RWPE2 (cell line): ENCODE measurements around the gene RHBDD2.
"Not testable (repeated sequence)": the region's sequence is repeated elsewhere in the genome, so short reads cannot be mapped to it uniquely, and the experiment has no call there.

Source experiments
- ATAC-seq: fragments of 200-7000 bp; cut with Tn5 transposase; 3 replicates; pipeline ENCODE4 v1.9.1; 2021; ENCODE audit warnings: low read depth
- DNase-seq: peaks from one replicate; pipeline ENCODE4 v3.0.0-alpha.2; 2020; ENCODE audit warnings: low spot score
- H3K27ac ChIP-seq: fragments of 450-650 bp; 2 replicates; pipeline ENCODE4 v1.5.1; 2017; ENCODE audit warnings: mild to moderate bottlenecking; ENCODE audit not compliant: poor library complexity, severe bottlenecking
- H3K27me3 ChIP-seq: fragments of 250-450 bp; sonication (Bioruptor Pico); 2 replicates; pipeline ENCODE4 v1.5.1; 2021; ENCODE audit warnings: mild to moderate bottlenecking, moderate library complexity; ENCODE audit not compliant: insufficient read depth, poor library complexity, severe bottlenecking
- H3K36me3 ChIP-seq: fragments of 250-450 bp; sonication (Bioruptor Pico); 2 replicates; pipeline ENCODE4 v1.5.1; 2020; ENCODE audit warnings: low read depth, mild to moderate bottlenecking, moderate library complexity
- H3K4me1 ChIP-seq: fragments of 250-450 bp; sonication (Bioruptor Pico); 2 replicates; pipeline ENCODE4 v1.5.1; 2021; ENCODE audit warnings: mild to moderate bottlenecking, moderate library complexity; ENCODE audit not compliant: insufficient read depth, poor library complexity, severe bottlenecking
- H3K4me3 ChIP-seq: fragments of 250-450 bp; sonication (Bioruptor Pico); 2 replicates; pipeline ENCODE4 v1.5.1; 2021; ENCODE audit warnings: mild to moderate bottlenecking, moderate library complexity; ENCODE audit not compliant: severe bottlenecking
- H3K9me3 ChIP-seq: fragments of 250-450 bp; sonication (Bioruptor Pico); 2 replicates; pipeline ENCODE4 v1.5.1; 2021; ENCODE audit warnings: mild to moderate bottlenecking, moderate library complexity; ENCODE audit not compliant: severe bottlenecking
- TF ChIP-seq, protein P1 (sequence below): fragments of 450-650 bp; IDR thresholded peaks from one replicate; pipeline ENCODE4 v1.5.1; 2017; ENCODE audit warnings: mild to moderate bottlenecking, moderate library complexity; ENCODE audit not compliant: poor library complexity, severe bottlenecking

The RHBDD2 gene

DNA sequence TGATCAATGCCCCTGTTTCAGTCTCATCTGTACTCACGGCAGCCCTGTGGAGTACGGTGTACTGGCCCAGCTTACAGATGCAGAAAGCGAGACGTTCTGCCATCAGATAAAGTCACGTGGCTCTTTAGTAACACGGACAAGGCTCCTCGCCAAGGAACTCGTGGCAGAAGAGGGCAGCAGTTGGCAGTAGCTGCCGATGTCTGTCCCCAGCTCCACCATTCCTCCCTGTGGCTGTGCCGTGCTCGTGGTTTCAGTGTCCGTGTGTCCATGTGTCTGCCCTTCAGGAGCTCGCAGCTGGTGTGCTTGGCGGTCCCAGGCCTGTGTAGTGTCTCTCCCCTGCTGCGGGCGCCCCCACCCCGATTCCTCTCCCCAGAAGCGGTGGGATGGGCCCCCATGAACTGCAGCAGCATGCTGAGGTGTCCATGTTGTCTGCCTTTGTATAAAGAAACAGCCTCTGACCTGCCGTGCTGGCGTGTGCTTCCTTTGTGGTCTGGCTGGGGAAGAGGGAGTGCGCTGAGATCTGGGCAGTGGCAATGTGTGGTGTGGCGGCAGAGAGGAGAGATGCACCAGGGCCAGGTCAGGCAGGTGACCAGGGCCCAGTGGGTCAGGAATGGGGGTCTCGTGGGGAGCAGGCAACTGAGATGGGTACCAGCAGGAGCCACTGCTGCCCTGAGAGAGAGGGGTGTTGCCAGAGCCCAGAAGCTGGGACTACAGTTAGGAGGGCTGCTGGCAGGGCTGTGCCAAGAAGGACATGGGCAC, 9.8 kb downstream of the RHBDD2 start:
- Histone ChIP-seq H3K36me3 (peaks cover 16% of the 10 kb centered on the region), H3K27me3 (no peaks in the 10 kb centered on the region), H3K27ac (no peak overlapping the region), H3K4me3 (no peak overlapping the region), H3K4me1 (peaks cover 11% of the 10 kb centered on the region), H3K9me3 (no peaks in the 10 kb centered on the region)
- TF ChIP-seq, protein P1, sequence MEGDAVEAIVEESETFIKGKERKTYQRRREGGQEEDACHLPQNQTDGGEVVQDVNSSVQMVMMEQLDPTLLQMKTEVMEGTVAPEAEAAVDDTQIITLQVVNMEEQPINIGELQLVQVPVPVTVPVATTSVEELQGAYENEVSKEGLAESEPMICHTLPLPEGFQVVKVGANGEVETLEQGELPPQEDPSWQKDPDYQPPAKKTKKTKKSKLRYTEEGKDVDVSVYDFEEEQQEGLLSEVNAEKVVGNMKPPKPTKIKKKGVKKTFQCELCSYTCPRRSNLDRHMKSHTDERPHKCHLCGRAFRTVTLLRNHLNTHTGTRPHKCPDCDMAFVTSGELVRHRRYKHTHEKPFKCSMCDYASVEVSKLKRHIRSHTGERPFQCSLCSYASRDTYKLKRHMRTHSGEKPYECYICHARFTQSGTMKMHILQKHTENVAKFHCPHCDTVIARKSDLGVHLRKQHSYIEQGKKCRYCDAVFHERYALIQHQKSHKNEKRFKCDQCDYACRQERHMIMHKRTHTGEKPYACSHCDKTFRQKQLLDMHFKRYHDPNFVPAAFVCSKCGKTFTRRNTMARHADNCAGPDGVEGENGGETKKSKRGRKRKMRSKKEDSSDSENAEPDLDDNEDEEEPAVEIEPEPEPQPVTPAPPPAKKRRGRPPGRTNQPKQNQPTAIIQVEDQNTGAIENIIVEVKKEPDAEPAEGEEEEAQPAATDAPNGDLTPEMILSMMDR, result no peak
- no peak for ATAC-seq
- DNase-seq, result no peak

DNA sequence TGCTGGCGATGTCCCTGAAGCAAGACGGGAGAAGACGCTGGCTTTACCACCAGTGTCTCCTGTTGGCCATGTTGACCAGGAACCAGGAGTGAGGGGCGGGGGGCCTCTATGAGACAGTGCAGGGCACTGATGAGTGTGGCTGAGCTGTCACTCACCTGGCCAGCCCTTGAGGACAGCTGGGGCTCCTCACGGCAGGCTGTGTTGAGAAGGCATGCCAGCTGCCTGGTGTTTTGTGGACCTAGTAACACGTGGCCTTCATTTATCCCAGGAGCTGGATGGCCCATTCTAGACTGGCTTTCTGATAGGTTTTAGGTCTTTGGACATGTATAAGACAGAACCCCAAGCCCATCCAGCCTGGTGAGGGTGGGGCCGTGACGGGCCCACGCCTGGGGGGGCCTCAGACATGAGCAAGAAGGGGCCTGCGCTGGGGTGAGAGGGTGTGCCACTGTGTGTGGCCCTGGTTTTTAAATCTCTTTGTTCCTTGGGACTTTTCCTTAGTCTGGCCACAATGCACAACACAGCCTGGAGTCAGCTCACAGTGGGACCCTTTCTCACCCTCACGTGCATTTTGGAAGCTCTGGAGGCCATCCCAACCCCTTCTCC, 10.5 kb downstream of the RHBDD2 start:
- TF ChIP-seq, protein P1, result no peak
- peaks cover 11% of the 10 kb centered on the region for H3K36me3 ChIP-seq

DNA sequence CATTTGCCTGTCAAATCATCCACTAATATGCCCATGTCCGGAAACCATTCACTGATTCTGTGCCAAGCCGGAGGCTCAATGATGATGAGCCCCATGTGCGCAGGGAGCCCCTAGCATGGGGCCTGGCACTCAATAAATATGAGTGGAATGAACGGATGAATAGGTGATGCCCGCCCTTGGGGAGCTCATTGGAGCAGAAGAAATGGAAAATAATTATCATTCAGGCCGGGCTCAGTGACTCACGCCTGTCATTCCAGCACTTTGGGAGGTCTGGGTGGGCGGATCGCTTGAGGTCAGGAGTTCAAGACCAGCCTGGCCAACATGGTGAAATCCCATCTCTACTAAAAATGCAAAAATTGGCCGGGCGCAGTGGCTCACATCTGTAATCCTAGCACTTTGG, 11.0 kb downstream of the RHBDD2 start:
- H3K36me3 ChIP-seq, result peaks cover 6% of the 10 kb centered on the region
- no peak overlapping the region for H3K27ac ChIP-seq
- H3K4me1 ChIP-seq, result peaks cover 11% of the 10 kb centered on the region
- TF ChIP-seq, protein P1, result no peak
- no peak overlapping the region for H3K4me3 ChIP-seq
- no peaks in the 10 kb centered on the region for H3K9me3 ChIP-seq
- no peaks in the 10 kb centered on the region for H3K27me3 ChIP-seq
- DNase-seq (no peak), ATAC-seq (no peak)

More for the DNA sequence above, 10.5 kb downstream of the RHBDD2 start:
- DNase-seq, result no peak
- no peak overlapping the region for H3K27ac ChIP-seq
- H3K27me3 ChIP-seq, result no peaks in the 10 kb centered on the region
- no peaks in the 10 kb centered on the region for H3K9me3 ChIP-seq
- H3K4me1 ChIP-seq, result peaks cover 11% of the 10 kb centered on the region
- no peak for ATAC-seq
- H3K4me3 ChIP-seq, result no peak overlapping the region

DNA sequence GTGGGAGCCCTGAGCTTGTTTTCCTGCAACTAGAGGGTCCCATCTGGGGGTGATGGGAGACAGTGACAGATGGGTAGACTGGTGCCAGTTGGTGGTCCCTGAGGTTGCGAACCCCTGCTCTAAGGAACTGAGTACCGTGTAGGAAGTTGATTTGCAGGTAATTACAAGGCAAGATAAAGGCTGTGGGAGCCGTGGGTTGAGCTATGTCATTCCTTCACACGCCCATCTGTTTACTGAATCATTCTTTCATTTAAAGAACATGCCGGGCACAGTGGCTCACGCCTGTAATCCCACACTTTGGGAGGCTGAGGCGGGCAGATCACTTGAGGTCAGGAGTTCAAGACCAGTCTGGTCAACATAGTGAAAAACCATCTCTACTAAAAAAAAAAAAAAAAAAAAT, 12.4 kb downstream of the RHBDD2 start:
- DNase-seq, H3K4me3 ChIP-seq, H3K27me3 ChIP-seq, ATAC-seq, H3K27ac ChIP-seq, H3K36me3 ChIP-seq, H3K9me3 ChIP-seq: not testable (repeated sequence)
- H3K4me1 ChIP-seq, result peaks cover 11% of the 10 kb centered on the region

DNA sequence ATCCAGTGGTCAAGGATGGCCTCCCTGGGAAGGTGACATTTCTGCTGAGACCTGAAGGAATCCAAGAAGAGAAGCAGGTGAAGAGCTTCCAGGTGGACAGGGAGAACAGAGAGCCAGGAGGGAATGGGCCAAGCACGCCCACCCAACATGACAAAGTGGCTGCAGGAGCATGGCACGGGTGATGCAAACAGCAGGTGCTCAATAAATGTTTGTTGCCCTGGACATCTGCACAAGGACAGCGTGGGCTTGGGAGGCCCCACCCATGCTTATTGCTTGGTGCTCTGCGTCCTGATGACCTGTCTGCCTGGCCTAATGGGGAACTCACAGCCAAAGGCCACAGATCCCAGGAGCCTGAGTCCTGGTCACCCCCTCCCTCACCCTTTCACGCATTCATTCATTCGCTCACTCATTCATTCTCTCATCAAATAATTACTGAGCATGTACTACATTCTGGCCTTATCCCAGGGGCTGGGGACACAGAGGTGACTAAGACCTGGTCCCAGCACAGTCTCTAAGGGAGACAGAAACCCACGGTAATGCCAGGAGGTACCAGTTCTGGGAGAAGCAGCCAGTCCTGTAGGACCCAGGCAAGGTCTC, 13.1 kb downstream of the RHBDD2 start:
- Histone ChIP-seq H3K4me3 (no peak overlapping the region), H3K9me3 (no peaks in the 10 kb centered on the region), H3K27ac (no peak overlapping the region), H3K27me3 (no peaks in the 10 kb centered on the region), H3K36me3 (no peaks in the 10 kb centered on the region; the same call in 1 of the 2 replicates), H3K4me1 (peaks cover 11% of the 10 kb centered on the region)
- DNase-seq (no peak), ATAC-seq (no peak)
- TF ChIP-seq, protein P1, result no peak
